ENCODE measurements around the gene LAMB1. TPM values are rescaled to one million over a fixed set of nuclear protein-coding genes. Genes with fewer than 3 reads are reported as not detected.

LAMB1 gene
- total and polyA plus RNA-seq, 7 donors = 17.0 to 45.9 (median 25.8) TPM

GRCh38 chr7:107936312-107936711 lies 66.6 kb downstream of the LAMB1 start:
- ATAC-seq (no peak), DNase-seq (no peak)
- intact Hi-C loops (cut with DNase I) = no loop called here
- Histone ChIP-seq H3K4me1 (peaks cover 30% of the 10 kb centered on the region), H3K36me3 (ENCODE audit: insufficient read depth in 1 of 2, low read depth in 1 of 2) (peaks cover 8 to 58% of the 10 kb centered on the region in 2 donors), H3K27me3 (ENCODE audit: insufficient read depth in 3 of 3, low read length in 2 of 3) (no peaks in the 10 kb centered on the region), H3K27ac (no peak overlapping the region), H3K9me3 (no peaks in the 10 kb centered on the region), H3K4me3 (no peak overlapping the region)
- TF ChIP-seq CTCF (IDR thresholded peaks at IDR 0.05) = no peak
- WGBS, 3 donors = 91 to 100% (median 96%) methylated on average over 2 of the region's 2 CpGs

GRCh38 chr7:107934991-107935770 lies 67.8 kb downstream of the LAMB1 start:
- Histone ChIP-seq H3K4me3 (no peak overlapping the region), H3K27me3 (ENCODE audit: insufficient read depth in 3 of 3, low read length in 2 of 3) (no peaks in the 10 kb centered on the region), H3K9me3 (no peaks in the 10 kb centered on the region), H3K36me3 (ENCODE audit: insufficient read depth in 1 of 2, low read depth in 1 of 2) (peaks cover 7 to 58% of the 10 kb centered on the region in 2 donors), H3K4me1 (peaks cover 30% of the 10 kb centered on the region), H3K27ac (no peak overlapping the region)
- DNase-seq (no peak), ATAC-seq (no peak)
- 77 to 91% (median 90%) methylated on average over 8 of the region's 8 CpGs for WGBS, 3 donors
- no peak for TF ChIP-seq CTCF (IDR thresholded peaks at IDR 0.05)
- intact Hi-C loops (cut with DNase I) = no loop called here

- Histone ChIP-seq H3K27ac (no peak overlapping the region), H3K4me3 (no peak overlapping the region), H3K9me3 (no peaks in the 10 kb centered on the region), H3K36me3 (ENCODE audit: insufficient read depth in 1 of 2, low read depth in 1 of 2) (peaks cover 3 to 59% of the 10 kb centered on the region in 2 donors), H3K27me3 (ENCODE audit: insufficient read depth in 3 of 3, low read length in 2 of 3) (no peaks in the 10 kb centered on the region), H3K4me1 (peaks cover 15% of the 10 kb centered on the region)
- intact Hi-C loops (cut with DNase I) = no loop called here
- TF ChIP-seq CTCF (IDR thresholded peaks at IDR 0.05) = no peak
- no peak for DNase-seq
- 66 to 72% (median 71%) methylated on average over 6 of the region's 6 CpGs for WGBS, 3 donors
- ATAC-seq = no peak
Observed at GRCh38 chr7:107933386-107934013, 69.5 kb downstream of the LAMB1 start.

GRCh38 chr7:107932805-107933204 lies 70.2 kb downstream of the LAMB1 start:
- Histone ChIP-seq H3K4me1 (peaks cover 8% of the 10 kb centered on the region), H3K27me3 (ENCODE audit: insufficient read depth in 3 of 3, low read length in 2 of 3) (no peaks in the 10 kb centered on the region), H3K9me3 (no peaks in the 10 kb centered on the region), H3K4me3 (no peak overlapping the region), H3K27ac (no peak overlapping the region), H3K36me3 (ENCODE audit: insufficient read depth in 1 of 2, low read depth in 1 of 2) (peaks cover 3 to 66% of the 10 kb centered on the region in 2 donors)
- intact Hi-C loops (cut with DNase I) = no loop called here
- 55 to 68% (median 60%) methylated on average over 2 of the region's 2 CpGs for WGBS, 3 donors
- DNase-seq (no peak), ATAC-seq (no peak)
- TF ChIP-seq CTCF (IDR thresholded peaks at IDR 0.05) = no peak
